DMS53 treated with DMSO at 0.1 percent for 48 hours (cell line): ENCODE measurements around the gene ATP8A1.
"Not testable (repeated sequence)": the region's sequence is repeated elsewhere in the genome, so short reads cannot be mapped to it uniquely, and the experiment has no call there.

Source experiments
- DNase-seq: peaks from one replicate; lab custom pipeline; 2025; ENCODE audit not compliant: unreplicated experiment; lab: John Stamatoyannopoulos, UW

Gene ATP8A1

DNA sequence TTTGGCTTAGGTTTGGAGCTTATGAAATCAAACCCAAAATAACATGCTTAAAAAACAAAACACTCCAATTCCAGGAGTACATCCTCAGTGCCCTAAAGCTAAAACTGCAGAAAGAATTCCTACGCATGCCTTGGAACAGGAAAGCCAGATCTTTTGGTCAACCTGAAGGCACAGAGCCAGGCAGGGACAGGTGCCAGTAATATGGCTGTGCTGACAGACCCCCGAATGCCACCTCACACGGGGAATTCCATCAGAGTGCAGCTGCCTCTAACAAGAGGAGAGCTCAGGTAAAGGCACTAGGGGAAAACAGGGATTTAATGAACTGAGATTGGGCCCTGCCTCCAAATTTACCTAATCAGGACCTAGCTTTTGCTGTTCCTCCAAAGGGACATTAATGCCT lies 182.5 kb downstream of the ATP8A1 start:
- DNase-seq = no peak

DNA sequence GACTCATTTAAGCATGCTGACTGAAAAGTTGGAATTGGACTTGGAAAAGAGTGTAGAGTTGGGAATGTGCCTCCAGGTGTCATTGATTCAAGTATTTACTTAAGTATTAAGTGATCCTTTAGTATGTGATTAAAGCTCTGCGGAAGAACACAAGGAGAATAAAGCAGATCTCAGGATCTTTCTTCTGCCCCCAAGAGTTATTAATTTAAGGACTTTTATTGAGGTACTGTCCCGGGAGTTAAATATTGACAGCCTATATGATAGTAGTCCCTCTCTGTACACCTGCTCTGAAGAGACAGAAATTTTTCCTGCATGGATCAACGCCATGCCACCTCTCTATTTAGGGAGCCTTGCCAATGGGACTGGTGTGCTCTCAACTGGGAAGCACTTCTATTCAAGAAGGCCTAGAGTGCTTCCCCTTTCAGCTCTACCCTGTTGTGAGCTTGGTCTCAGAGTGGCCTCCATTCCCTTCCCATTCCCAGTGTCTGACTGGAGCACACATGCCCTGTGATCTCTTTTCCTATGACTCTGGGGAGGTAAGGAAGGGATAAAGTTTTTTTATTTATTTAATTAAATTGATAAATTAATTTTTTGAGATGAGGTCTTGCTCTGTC lies 183.7 kb downstream of the ATP8A1 start:
- no peak for DNase-seq

DNA sequence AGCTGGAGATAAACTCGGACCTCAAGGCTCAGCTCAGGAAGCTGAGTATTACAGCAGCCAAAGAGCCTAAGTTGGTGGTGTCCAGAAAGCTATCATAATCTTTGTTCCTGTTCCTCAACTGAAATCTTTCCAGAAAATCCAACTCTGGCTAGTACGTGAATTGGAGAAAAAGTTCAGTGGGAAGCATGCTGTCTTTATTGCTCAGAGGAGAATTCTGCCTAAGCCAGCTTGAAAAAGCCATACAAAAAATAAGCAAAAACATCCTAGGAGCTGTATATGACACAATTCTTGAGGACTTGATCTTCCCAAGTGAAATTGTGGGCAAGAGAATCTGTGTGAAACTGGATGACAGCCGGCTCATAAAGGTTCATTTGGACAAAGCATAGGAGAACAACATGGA lies 185.0 kb downstream of the ATP8A1 start:
- DNase-seq = no peak

- no peak for DNase-seq
These were observed 186.9 kb downstream of the ATP8A1 start for GRCh38 chr4:42470023-42470422.

GRCh38 chr4:42467777-42468176 lies 189.1 kb downstream of the ATP8A1 start:
- not testable (repeated sequence) for DNase-seq

GRCh38 chr4:42466273-42466844 lies 190.5 kb downstream of the ATP8A1 start:
- no peak for DNase-seq

DNA sequence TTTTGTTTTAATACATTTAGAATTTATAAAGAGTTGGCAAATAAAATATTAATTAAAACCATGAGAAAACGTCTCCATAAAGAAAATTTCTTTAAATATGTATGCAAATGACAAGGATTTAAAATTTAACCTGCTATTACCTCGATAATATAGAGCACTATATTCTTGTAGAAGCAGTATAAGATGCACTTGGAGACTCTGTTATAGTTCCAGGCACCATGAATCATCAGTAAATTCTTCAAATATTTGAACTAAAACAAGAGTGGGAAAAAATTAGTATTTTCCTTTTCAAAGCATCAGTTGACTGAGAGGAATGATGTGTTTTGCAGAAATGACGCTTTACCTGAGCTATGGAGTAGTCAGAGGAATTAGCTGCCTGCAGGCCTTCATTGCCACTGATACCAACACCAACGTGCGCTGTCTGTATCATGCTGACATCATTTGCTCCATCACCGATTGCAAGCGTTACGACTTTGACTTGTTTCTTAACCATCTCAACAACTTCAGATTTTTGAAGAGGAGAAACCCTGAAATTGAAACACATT lies 192.3 kb downstream of the ATP8A1 start:
- no peak for DNase-seq

DNA sequence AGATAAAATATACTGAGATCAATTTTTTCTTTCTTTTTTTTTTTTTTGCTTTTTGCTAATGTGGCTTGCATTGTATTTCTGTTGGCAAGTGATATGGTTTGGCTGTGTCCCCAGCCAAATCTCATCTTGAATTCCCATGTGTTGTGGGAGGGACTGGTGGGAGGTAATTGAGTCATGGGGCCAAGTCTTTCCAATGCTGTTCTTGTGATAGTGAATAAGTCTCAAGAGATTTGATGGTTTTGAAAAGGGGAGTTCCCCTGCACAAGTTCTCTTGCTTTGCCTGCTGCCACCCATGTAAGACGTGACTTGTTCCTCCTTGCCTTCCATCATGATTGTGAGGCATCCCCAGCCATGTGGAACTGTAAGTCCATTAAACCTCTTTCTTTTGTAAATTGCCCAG lies 195.7 kb downstream of the ATP8A1 start:
- DNase-seq = not testable (repeated sequence)

GRCh38 chr4:42460043-42460442 lies 196.9 kb downstream of the ATP8A1 start:
- no peak for DNase-seq

GRCh38 chr4:42458657-42459056 lies 198.2 kb downstream of the ATP8A1 start:
- no peak for DNase-seq

DNA sequence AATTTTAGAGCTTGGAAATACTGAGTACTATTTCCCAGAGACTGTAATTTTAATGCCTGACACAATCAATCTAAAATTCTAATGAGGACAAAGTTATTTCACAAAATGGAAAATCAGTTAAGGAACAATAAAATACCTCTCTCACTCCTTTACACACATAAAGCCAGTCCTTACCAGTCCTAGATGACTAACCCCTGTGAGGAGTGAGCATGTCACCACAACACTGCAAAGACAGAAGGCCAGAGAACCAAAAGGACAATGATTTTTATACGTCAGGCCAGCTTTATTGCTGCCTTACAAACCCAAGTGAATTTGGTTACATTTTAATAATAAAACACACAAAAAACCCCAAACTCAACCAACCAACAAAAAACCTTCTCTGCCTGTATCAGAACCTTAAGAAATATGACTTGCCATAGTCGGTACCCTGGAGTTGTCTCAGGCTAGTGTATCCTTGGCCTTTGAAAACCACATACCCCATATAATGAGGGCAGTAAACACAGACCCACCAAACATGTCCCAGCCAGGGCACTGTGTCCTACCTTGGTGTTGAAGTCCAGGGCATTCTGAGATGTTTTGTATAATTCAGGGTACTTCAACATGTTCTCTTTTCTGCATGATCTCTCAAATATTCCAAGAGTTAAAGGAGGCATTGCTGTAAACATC lies 202.0 kb downstream of the ATP8A1 start:
- no peak for DNase-seq

DNA sequence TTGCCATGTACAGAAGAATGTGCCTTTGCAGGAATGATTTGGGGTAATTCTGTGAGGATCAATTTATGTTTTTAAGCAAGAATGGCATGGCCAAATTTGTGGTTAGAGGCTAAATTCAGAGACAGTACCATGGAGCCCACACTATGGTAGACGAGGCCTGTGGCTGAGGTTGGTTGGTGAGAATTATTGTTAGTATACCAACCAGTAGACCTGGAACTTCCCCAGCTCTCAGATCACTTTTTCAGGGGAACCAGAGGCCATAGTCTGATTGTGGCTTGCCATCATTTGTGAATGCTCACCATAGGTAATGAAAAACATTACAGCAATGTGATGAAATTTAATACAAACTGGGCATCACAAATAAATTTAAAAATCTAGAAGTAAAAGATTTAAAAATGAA lies 203.3 kb downstream of the ATP8A1 start:
- no peak for DNase-seq

DNA sequence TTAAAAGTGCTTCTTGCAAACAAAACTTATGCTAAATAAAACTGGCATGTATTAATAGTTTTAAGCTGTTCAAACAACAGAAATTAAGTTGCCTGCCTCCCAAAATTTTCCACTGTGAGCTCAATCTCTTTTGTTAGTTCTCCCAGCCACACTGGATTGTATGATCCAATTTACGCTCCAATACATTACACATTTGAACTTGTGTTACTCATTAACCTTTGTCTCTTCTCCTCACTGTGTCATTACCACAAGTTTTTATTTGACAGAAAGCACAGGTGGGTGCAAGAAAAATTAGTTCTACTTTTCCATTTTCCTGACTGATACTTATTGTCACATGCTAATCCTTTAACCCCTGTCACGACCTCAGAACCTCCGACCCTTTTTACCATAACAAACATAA lies 204.1 kb downstream of the ATP8A1 start:
- no peak for DNase-seq

- DNase-seq = no peak
These were observed 210.1 kb downstream of the ATP8A1 start for GRCh38 chr4:42446823-42447222.

DNA sequence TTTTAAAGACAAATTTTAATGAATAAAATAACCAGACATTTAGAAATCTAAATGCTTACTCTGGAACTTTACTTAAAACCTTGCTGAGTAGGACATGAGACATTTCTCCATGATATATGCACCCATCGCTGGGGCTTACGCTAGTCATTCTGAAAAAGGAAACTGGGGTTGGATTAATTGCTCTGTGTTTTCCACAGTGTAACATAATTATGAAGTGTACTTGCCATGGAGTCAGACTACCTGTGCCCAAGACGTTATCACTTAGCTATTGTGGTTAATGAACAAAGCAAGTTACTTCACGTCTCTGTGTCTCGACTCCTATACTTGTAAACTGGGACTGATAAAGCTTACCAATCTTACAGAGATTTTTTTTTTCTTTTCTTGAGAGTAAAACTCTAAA lies 211.9 kb downstream of the ATP8A1 start:
- no peak for DNase-seq

GRCh38 chr4:42442601-42443000 lies 214.3 kb downstream of the ATP8A1 start:
- no peak for DNase-seq

DNA sequence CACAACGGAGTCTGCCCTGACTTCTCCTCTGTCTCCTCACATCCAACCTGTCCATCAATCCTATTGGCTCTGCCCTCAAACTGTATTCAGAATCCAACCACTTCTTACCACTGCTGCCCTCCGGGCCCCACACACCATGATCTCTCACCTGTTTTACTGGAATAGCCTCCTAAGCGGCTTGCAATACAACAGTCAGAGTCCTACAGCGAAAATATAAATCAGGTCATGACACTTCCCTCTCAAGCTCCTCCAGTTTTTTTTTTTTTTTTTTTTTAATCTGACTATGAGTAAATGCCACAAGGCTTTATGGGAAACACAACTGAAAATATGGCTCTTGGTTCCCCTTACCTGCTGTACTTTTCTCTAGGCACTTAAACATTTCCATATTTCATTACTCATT lies 216.8 kb downstream of the ATP8A1 start:
- no peak for DNase-seq

GRCh38 chr4:42436928-42437565 lies 219.9 kb downstream of the ATP8A1 start:
- DNase-seq = no peak

DNA sequence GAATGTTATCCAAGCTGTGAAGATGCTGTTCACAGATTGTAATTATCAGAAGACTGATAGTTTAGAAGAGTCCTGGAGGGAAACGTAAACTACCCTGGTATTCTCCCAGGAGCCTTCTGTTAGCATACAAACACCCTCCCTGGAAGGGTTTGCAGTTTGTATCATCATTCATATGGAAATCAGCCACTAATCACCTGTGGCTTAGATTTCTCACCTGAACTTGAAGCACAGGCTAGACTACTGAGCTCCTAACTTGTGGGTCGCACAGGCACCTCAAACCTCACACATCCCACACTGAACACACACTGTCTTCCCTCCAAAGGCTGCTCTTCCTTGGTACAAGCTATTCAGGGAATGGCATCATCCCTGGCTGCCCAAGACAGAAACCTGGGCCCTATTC lies 228.9 kb downstream of the ATP8A1 start:
- DNase-seq = no peak

- no peak for DNase-seq
These were observed 231.5 kb downstream of the ATP8A1 start for GRCh38 chr4:42425146-42426065.

- DNase-seq = no peak
These were observed 236.8 kb downstream of the ATP8A1 start for GRCh38 chr4:42420140-42420539.
